Stimulated activated CD4-positive, alpha-beta T cell treated with anti-CD3 and anti-CD28 coated beads, Interleukin-12 subunit alpha, Interleukin-12 subunit beta, amount 100 ng/mL, for 48 hours (primary cell): ENCODE data around the gene MARK4.

Experiments used
- DNase-seq, 3 donors: peaks; one replicate each; pipeline ENCODE4 v3.0.0-alpha.2; 2020; ENCODE audit warnings: low read depth in 2 of 3, low spot score in 1 of 3

The MARK4 gene

GRCh38 chr19:45354241-45354842 is 103.3 kb downstream of the MARK4 start:
- DNase-seq: no peak
